ENCODE results near the gene THY1.

- TF ChIP-seq POLR2A (IDR thresholded peaks at IDR 0.05; ENCODE audit: low read length) (no peak), GATA1 (IDR thresholded peaks at IDR 0.05; ENCODE audit: low read depth, low read length) (no peak)
Measured at GRCh38 chr11:119436093-119436492, 13.1 kb upstream of the THY1 start.

All from erythroblast (primary cell).